Measurements from ENCODE around the gene USP38.

DNA sequence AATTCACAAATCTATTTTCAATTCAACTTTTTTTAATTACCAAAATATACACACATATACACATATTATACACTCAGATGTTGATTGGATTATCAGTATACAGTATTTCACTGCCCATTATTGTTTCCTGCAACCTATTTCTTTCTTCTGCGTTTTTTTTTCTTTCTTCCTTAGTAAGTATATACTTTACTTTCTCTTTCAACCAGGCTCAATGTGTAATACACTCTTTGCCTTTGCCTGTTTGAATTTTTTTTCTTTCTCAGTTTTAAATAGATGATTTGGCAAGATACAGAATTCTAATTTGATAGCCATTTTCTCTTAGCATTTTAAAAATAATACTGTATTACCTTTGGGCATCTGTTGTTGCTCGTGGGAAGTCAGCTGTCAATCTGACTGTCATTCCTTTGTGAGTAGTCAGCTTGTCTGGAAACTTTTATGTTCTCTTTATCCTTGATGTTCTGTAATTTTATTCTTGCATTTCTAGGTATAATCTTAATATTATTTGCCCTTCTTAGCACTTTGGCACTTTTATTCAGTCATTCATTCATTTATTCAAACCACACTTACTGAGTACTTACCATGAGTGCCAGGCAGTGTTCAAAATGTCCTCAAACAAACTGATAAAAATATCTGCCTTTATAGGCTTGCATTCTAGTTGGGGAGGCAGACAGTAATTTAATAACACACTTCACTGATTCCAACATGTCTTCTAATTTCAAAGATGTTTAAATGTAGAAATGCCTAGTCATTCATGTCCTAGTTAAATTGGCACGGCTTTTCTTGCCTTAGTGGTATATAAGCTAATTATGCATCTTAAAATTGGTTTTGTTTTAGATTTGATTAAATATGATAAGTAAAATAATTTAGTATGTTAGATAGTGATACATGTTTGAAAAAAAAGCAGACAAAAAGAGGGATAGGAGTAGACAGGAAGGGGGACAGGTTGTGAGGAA, 3.7 kb downstream of the USP38 start:
- no peak for TF ChIP-seq POLR2A (IDR thresholded peaks at IDR 0.05)
- TF ChIP-seq, protein P1, sequence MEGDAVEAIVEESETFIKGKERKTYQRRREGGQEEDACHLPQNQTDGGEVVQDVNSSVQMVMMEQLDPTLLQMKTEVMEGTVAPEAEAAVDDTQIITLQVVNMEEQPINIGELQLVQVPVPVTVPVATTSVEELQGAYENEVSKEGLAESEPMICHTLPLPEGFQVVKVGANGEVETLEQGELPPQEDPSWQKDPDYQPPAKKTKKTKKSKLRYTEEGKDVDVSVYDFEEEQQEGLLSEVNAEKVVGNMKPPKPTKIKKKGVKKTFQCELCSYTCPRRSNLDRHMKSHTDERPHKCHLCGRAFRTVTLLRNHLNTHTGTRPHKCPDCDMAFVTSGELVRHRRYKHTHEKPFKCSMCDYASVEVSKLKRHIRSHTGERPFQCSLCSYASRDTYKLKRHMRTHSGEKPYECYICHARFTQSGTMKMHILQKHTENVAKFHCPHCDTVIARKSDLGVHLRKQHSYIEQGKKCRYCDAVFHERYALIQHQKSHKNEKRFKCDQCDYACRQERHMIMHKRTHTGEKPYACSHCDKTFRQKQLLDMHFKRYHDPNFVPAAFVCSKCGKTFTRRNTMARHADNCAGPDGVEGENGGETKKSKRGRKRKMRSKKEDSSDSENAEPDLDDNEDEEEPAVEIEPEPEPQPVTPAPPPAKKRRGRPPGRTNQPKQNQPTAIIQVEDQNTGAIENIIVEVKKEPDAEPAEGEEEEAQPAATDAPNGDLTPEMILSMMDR (IDR thresholded peaks at IDR 0.05), result no peak
